Brain microvascular endothelial cell (primary cell): Measurements from ENCODE around the gene NEMP1.

Source experiments
- DNase-seq: peaks from one replicate; pipeline ENCODE4 v3.0.0-alpha.2; 2020
- H3K27ac ChIP-seq: fragments of 250-450 bp; sonication (Bioruptor Pico); 2 replicates; pipeline ENCODE4 v1.5.1; 2020; ENCODE audit warnings: mild to moderate bottlenecking, moderate library complexity
- H3K27me3 ChIP-seq: fragments of 250-450 bp; sonication (Bioruptor Pico); replicated peaks from 2 replicates; pipeline ENCODE4 v1.5.1; 2020; ENCODE audit warnings: mild to moderate bottlenecking
- H3K36me3 ChIP-seq: fragments of 250-450 bp; sonication (Bioruptor Pico); replicated peaks from 2 replicates; pipeline ENCODE4 v1.5.1; 2020; ENCODE audit warnings: mild to moderate bottlenecking
- H3K4me3 ChIP-seq: 2 replicates; pipeline ENCODE4 v1.5.1; 2011; ENCODE audit warnings: low read depth, mild to moderate bottlenecking, control low read depth, low read length, moderate library complexity
- CTCF ChIP-seq: IDR thresholded peaks from 2 replicates; pipeline ENCODE4 v1.5.1; 2011; ENCODE audit warnings: low read depth, mild to moderate bottlenecking, moderate library complexity, low read length, control low read depth, inconsistent platforms; ENCODE audit errors: missing control alignments
- in situ Hi-C: cut with HindIII; loops from 2 replicates; pipeline ENCODE4 v1.10.0; 2017; ENCODE audit warnings: low sequenced_read_pairs, low pct_ligation_motif_present

Gene NEMP1

GRCh38 chr12:57046947-57047890 is 31.4 kb downstream of the NEMP1 start:
- Histone ChIP-seq H3K27me3 (no peaks in the 10 kb centered on the region), H3K36me3 (no peaks in the 10 kb centered on the region), H3K27ac (no peak overlapping the region), H3K4me3 (no peak overlapping the region)
- no peak for TF ChIP-seq CTCF
- no peak for DNase-seq
- in situ Hi-C loops, result no loop called here

GRCh38 chr12:57046086-57046791 is 32.4 kb downstream of the NEMP1 start:
- Histone ChIP-seq H3K27ac (no peak overlapping the region), H3K4me3 (no peak overlapping the region), H3K36me3 (no peaks in the 10 kb centered on the region), H3K27me3 (peaks cover 4% of the 10 kb centered on the region)
- in situ Hi-C loops, result no loop called here
- no peak for TF ChIP-seq CTCF
- DNase-seq, result no peak

GRCh38 chr12:57044889-57045288 is 33.7 kb downstream of the NEMP1 start:
- in situ Hi-C loops, result no loop called here
- Histone ChIP-seq H3K4me3 (no peak overlapping the region), H3K36me3 (no peaks in the 10 kb centered on the region), H3K27ac (no peak overlapping the region), H3K27me3 (peaks cover 4% of the 10 kb centered on the region)
- no peak for DNase-seq
- no peak for TF ChIP-seq CTCF

GRCh38 chr12:57044468-57044867 is 34.1 kb downstream of the NEMP1 start:
- H3K4me3 ChIP-seq, result no peak overlapping the region
- TF ChIP-seq CTCF, result no peak
- peaks cover 7% of the 10 kb centered on the region for H3K27me3 ChIP-seq
- no peaks in the 10 kb centered on the region for H3K36me3 ChIP-seq
- H3K27ac ChIP-seq, result no peak overlapping the region
- in situ Hi-C loops, result no loop called here
- DNase-seq, result no peak

GRCh38 chr12:57042695-57043094 is 35.9 kb downstream of the NEMP1 start:
- Histone ChIP-seq H3K4me3 (no peak overlapping the region), H3K27ac (no peak overlapping the region), H3K36me3 (no peaks in the 10 kb centered on the region), H3K27me3 (peaks cover 7% of the 10 kb centered on the region)
- no peak for TF ChIP-seq CTCF
- no peak for DNase-seq
- in situ Hi-C loops, result no loop called here
